Body of pancreas (tissue), 4 donors: ENCODE results near the gene SCO1.

Experiments used
- POLR2A ChIP-seq, 3 donors: fragments of 450-650 bp; IDR thresholded peaks; one replicate each; pipeline ENCODE4 v1.6.1; 2016; ENCODE audit warnings: antibody characterized with exemption in 3 of 3, mild to moderate bottlenecking in 2 of 3
- TF ChIP-seq, protein P1 (sequence below), 7 experiments: fragments of 450-650 bp in 4 of 7; fragments of 200-600 bp in 3 of 7; sonication (generic) in 3 of 7; IDR thresholded peaks; one replicate each; pipeline ENCODE4 v1.5.1; 2016 to 2019; ENCODE audit warnings: antibody characterized with exemption in 7 of 7

DNA sequence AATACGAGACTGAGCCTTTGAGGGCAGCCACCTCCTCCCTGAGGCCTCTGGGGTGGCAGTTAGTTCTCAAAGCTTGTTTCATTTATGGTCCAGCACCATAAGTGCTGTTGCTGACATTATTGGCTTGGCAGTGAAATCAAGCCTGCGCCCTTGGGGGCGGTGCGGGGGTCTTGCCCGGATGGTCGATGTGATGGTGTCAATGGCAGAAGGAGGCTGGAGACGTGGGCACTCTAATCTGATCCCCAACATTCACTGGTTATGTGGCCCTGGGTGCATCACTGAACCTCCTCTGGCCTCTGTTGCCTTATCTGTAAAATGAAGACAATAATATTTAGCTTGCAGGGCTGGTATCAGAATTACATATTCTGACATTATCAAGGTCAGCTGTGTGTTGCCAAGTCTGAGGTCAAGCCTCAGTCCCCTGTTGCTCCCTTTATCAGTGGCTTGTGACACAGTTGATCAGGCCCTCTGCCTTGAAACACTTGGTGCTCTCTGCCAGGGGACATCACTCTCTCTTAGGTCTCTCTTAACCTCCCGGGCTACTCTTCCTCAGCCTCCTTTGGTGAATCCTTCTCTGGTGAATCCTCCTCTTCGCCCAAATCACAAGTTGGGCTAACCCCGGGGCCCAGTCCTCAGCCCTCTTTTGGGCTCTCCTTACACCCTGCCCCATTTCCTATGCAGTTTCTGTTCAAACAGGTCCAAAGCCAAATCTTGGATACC is 44.2 kb upstream of the SCO1 start:
- TF ChIP-seq, protein P1, sequence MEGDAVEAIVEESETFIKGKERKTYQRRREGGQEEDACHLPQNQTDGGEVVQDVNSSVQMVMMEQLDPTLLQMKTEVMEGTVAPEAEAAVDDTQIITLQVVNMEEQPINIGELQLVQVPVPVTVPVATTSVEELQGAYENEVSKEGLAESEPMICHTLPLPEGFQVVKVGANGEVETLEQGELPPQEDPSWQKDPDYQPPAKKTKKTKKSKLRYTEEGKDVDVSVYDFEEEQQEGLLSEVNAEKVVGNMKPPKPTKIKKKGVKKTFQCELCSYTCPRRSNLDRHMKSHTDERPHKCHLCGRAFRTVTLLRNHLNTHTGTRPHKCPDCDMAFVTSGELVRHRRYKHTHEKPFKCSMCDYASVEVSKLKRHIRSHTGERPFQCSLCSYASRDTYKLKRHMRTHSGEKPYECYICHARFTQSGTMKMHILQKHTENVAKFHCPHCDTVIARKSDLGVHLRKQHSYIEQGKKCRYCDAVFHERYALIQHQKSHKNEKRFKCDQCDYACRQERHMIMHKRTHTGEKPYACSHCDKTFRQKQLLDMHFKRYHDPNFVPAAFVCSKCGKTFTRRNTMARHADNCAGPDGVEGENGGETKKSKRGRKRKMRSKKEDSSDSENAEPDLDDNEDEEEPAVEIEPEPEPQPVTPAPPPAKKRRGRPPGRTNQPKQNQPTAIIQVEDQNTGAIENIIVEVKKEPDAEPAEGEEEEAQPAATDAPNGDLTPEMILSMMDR (IDR thresholded peaks at IDR 0.05): no peak
- no peak for TF ChIP-seq POLR2A (IDR thresholded peaks at IDR 0.05)
